ENCODE measurements around the gene LCE2B.

DNA sequence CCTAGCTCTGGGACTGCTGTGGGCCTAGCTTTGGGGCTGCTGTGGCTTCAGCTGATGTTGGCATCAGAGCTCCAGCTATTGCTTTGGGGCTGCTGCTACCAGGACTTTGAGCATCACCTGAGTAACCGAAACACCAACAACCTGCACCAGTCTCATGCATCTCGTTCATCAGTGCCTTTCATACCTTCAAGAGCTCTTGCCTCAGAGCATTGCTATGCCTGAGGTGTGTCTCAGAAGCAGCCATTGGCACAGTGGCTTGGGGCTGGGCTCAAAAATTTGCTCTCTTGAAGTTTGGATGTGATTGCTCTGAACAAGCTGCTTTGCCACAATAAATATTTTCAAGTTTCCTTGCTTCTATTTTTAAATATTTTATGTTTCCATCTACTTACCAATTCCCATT lies 29.5 kb upstream of the LCE2B start:
- TF ChIP-seq ZNF70 (CRISPR knock-in tag; IDR thresholded peaks at IDR 0.05) (no peak), ZFP3 (CRISPR knock-in tag; IDR thresholded peaks at IDR 0.05) (no peak), BACH2 (CRISPR knock-in tag; IDR thresholded peaks at IDR 0.05; ENCODE audit: borderline replicate concordance) (no peak), TCF4 (CRISPR knock-in tag; IDR thresholded peaks at IDR 0.05; ENCODE audit: borderline replicate concordance) (no peak), OSR1 (CRISPR knock-in tag; IDR thresholded peaks at IDR 0.05) (no peak), ARNTL (CRISPR knock-in tag; IDR thresholded peaks at IDR 0.05; ENCODE audit: borderline replicate concordance, low read depth) (no peak), ZFP30 (CRISPR knock-in tag; IDR thresholded peaks at IDR 0.05) (no peak), CREB5 (CRISPR knock-in tag; IDR thresholded peaks at IDR 0.05; ENCODE audit: low read depth) (no peak)
- TF ChIP-seq, protein P1, sequence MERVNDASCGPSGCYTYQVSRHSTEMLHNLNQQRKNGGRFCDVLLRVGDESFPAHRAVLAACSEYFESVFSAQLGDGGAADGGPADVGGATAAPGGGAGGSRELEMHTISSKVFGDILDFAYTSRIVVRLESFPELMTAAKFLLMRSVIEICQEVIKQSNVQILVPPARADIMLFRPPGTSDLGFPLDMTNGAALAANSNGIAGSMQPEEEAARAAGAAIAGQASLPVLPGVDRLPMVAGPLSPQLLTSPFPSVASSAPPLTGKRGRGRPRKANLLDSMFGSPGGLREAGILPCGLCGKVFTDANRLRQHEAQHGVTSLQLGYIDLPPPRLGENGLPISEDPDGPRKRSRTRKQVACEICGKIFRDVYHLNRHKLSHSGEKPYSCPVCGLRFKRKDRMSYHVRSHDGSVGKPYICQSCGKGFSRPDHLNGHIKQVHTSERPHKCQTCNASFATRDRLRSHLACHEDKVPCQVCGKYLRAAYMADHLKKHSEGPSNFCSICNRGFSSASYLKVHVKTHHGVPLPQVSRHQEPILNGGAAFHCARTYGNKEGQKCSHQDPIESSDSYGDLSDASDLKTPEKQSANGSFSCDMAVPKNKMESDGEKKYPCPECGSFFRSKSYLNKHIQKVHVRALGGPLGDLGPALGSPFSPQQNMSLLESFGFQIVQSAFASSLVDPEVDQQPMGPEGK (CRISPR knock-in tag; IDR thresholded peaks at IDR 0.05; ENCODE audit: borderline replicate concordance): no peak
